ENCODE results near the gene MAN2A1.

MAN2A1 gene

GRCh38 chr5:109697339-109697738 lies 7.6 kb downstream of the MAN2A1 start:
- DNase-seq (ENCODE audit: low spot score), result no peak
- no peak for TF ChIP-seq CTCF (IDR thresholded peaks at IDR 0.05; ENCODE audit: extremely low read depth, missing control alignments)

GRCh38 chr5:109700516-109701153 lies 10.9 kb downstream of the MAN2A1 start:
- DNase-seq (ENCODE audit: low spot score), result no peak
- TF ChIP-seq CTCF (IDR thresholded peaks at IDR 0.05; ENCODE audit: extremely low read depth, missing control alignments), result no peak

- DNase-seq (ENCODE audit: low spot score), result no peak
- TF ChIP-seq CTCF (IDR thresholded peaks at IDR 0.05; ENCODE audit: extremely low read depth, missing control alignments), result no peak
Observed at GRCh38 chr5:109701252-109701651, 11.5 kb downstream of the MAN2A1 start.

GRCh38 chr5:109701792-109702191 lies 12.1 kb downstream of the MAN2A1 start:
- no peak for DNase-seq (ENCODE audit: low spot score)
- no peak for TF ChIP-seq CTCF (IDR thresholded peaks at IDR 0.05; ENCODE audit: extremely low read depth, missing control alignments)

- no peak for DNase-seq (ENCODE audit: low spot score)
- no peak for TF ChIP-seq CTCF (IDR thresholded peaks at IDR 0.05; ENCODE audit: extremely low read depth, missing control alignments)
Observed at GRCh38 chr5:109703166-109703565, 13.4 kb downstream of the MAN2A1 start.

- TF ChIP-seq CTCF (IDR thresholded peaks at IDR 0.05; ENCODE audit: extremely low read depth, missing control alignments), result no peak
- DNase-seq (ENCODE audit: low spot score), result no peak
Observed at GRCh38 chr5:109703829-109704228, 14.1 kb downstream of the MAN2A1 start.

- no peak for DNase-seq (ENCODE audit: low spot score)
- TF ChIP-seq CTCF (IDR thresholded peaks at IDR 0.05; ENCODE audit: extremely low read depth, missing control alignments), result no peak
Observed at GRCh38 chr5:109704282-109704952, 14.7 kb downstream of the MAN2A1 start.

All from GM20000 (cell line).